K562 (cell line): ENCODE data around the gene NUP188. TPM values are rescaled to one million over a fixed set of nuclear protein-coding genes. Genes with fewer than 3 reads are reported as not detected.

ENCODE experiments used
- CTCF ChIP-seq, 3 experiments: IDR thresholded peaks in 2 of 3; conservative IDR thresholded peaks in 1 of 3; 2 replicates each; pipeline ENCODE4 v1.5.1; 2011 to 2012; ENCODE audit warnings: low read length in 3 of 3, mild to moderate bottlenecking in 3 of 3, control low read depth in 2 of 3, improper control_type of control experiment in 1 of 3, inconsistent platforms in 1 of 3, low read depth in 1 of 3, mixed read lengths in 1 of 3, moderate library complexity in 1 of 3; ENCODE audit not compliant: insufficient read depth in 2 of 3
- HNRNPH1 ChIP-seq: fragments of 200-400 bp; formaldehyde crosslinking; optimal IDR thresholded peaks from 2 replicates; pipeline ENCODE3; 2017; ENCODE audit warnings: low read depth, mild to moderate bottlenecking, low read length, moderate library complexity
- HNRNPL ChIP-seq: fragments of 200-400 bp; formaldehyde crosslinking; IDR thresholded peaks from 2 replicates; pipeline ENCODE4 v1.6.1; 2017; ENCODE audit warnings: low read depth, mild to moderate bottlenecking, low read length
- HSF4 ChIP-seq: fragments of 250-450 bp; sonication (Bioruptor Pico); IDR thresholded peaks from 2 replicates; pipeline ENCODE4 v2.1.2; 2022; ENCODE audit warnings: mild to moderate bottlenecking, moderate library complexity, borderline replicate concordance
- KAT8 ChIP-seq: fragments of 450-650 bp; IDR thresholded peaks from 2 replicates; pipeline ENCODE4 v1.6.1; 2016; ENCODE audit warnings: low read depth, mild to moderate bottlenecking
- KLF6 ChIP-seq: fragments of 250-450 bp; sonication (Bioruptor Pico); IDR thresholded peaks from 2 replicates; pipeline ENCODE4 v1.4.0; 2020; ENCODE audit warnings: mild to moderate bottlenecking, moderate library complexity, borderline replicate concordance
- MEF2D ChIP-seq: conservative IDR thresholded peaks from 2 replicates; pipeline ENCODE4 v1.6.1; 2016; ENCODE audit warnings: low read depth, missing genetic modification characterization, missing compliant biosample characterization
- MTA1 ChIP-seq: fragments of 450-650 bp; IDR thresholded peaks from 2 replicates; pipeline ENCODE4 v1.6.1; 2017; ENCODE audit warnings: borderline replicate concordance
- NCOA1 ChIP-seq: fragments of 450-650 bp; IDR thresholded peaks from 2 replicates; pipeline ENCODE4 v1.6.1; 2016; ENCODE audit warnings: low read depth
- NFIC ChIP-seq: fragments of 450-650 bp; IDR thresholded peaks from 2 replicates; pipeline ENCODE4 v1.6.1; 2017; ENCODE audit warnings: mild to moderate bottlenecking, inconsistent platforms
- POLR2H ChIP-seq: IDR thresholded peaks from 2 replicates; pipeline ENCODE4 v1.6.1; 2016; ENCODE audit warnings: missing genetic modification characterization, low read depth, mild to moderate bottlenecking, control low read depth, missing compliant biosample characterization, moderate library complexity
- RFX1 ChIP-seq: fragments of 450-650 bp; IDR thresholded peaks from 2 replicates; pipeline ENCODE4 v1.6.1; 2016; ENCODE audit warnings: mild to moderate bottlenecking, moderate library complexity
- SMAD3 ChIP-seq: fragments of 450-650 bp; formaldehyde crosslinking; conservative IDR thresholded peaks from 2 replicates; pipeline ENCODE4 v1.4.0; 2020; ENCODE audit warnings: mild to moderate bottlenecking
- SPI1 ChIP-seq: IDR thresholded peaks from 2 replicates; pipeline ENCODE4 v1.6.1; 2011; ENCODE audit warnings: low read depth, low read length, control low read depth, borderline replicate concordance
- ZFPM2 ChIP-seq: fragments of 250-450 bp; sonication (Bioruptor Pico); IDR thresholded peaks from 2 replicates; pipeline ENCODE4 v1.5.1; 2022; ENCODE audit warnings: mild to moderate bottlenecking
- ZNF316 ChIP-seq: fragments of 450-650 bp; IDR thresholded peaks from 2 replicates; pipeline ENCODE4 v1.6.1; 2016
- ZNF449 ChIP-seq: fragments of 250-450 bp; sonication (Bioruptor Pico); IDR thresholded peaks from 2 replicates; pipeline ENCODE4 v1.8.0; 2022; ENCODE audit warnings: moderate library complexity, mild to moderate bottlenecking, inconsistent platforms
- ZNF589 ChIP-seq: fragments of 200-800 bp; sonication (Bioruptor generic); IDR thresholded peaks from 2 replicates; pipeline ENCODE4 v1.6.1; 2016; ENCODE audit warnings: low read depth, missing genetic modification characterization, missing compliant biosample characterization
- ZZZ3 ChIP-seq: fragments of 450-650 bp; IDR thresholded peaks from 2 replicates; pipeline ENCODE4 v1.6.1; 2016; ENCODE audit warnings: antibody characterized with exemption, mild to moderate bottlenecking, moderate library complexity
- polyA plus RNA-seq, 8 experiments: library from polyadenylated mRNA; depleted of rRNA in 4 of 8; stranded (reverse) in 5 of 8; unstranded in 3 of 8; fragments of >200 nt; fragmentation: Nextera tagmentation in 2 of 8; fragmentation: Illumina TruSeq in 1 of 8; extraction: Ambion mirVana in 2 of 8; extraction: Trizol in 1 of 8; gene quantifications; 2 replicates each; pipeline versions ENCODE4 v1.2.1 to v1.2.3, GENCODE V29; 2011 to 2014; ENCODE audit warnings: inconsistent platforms in 1 of 8, missing spikeins in 1 of 8
- total RNA-seq, 7 experiments: library from RNA; depleted of rRNA in 6 of 7; stranded (reverse); fragments of >200 nt in 6 of 7; fragmentation: Illumina TruSeq in 2 of 7; extraction: Trizol in 2 of 7; gene quantifications; 2 replicates each; pipeline versions ENCODE4 v1.2.1 to v1.2.3, GENCODE V29; 2011 to 2021; ENCODE audit warnings: low replicate concordance in 1 of 7
- TF ChIP-seq, protein P1 (sequence below): fragments of 250-450 bp; sonication (Bioruptor Pico); IDR thresholded peaks from 2 replicates; pipeline ENCODE4 v1.4.0; 2020; ENCODE audit warnings: mild to moderate bottlenecking, moderate library complexity
- TF ChIP-seq, protein P2 (sequence below), 2 experiments: fragments of 150-350 bp in 1 of 2; IDR thresholded peaks; 2 replicates each; pipeline ENCODE4 v1.6.1; 2012 to 2016; ENCODE audit warnings: low read depth in 2 of 2, low read length in 2 of 2, mild to moderate bottlenecking in 1 of 2, moderate library complexity in 1 of 2

Gene NUP188
- total and polyA plus RNA-seq, 9 of the 15 experiments (the other 6 are each of a cell fraction or from before 2014, with no cell fraction given): 11.7 to 135 (median 70.6) TPM

DNA sequence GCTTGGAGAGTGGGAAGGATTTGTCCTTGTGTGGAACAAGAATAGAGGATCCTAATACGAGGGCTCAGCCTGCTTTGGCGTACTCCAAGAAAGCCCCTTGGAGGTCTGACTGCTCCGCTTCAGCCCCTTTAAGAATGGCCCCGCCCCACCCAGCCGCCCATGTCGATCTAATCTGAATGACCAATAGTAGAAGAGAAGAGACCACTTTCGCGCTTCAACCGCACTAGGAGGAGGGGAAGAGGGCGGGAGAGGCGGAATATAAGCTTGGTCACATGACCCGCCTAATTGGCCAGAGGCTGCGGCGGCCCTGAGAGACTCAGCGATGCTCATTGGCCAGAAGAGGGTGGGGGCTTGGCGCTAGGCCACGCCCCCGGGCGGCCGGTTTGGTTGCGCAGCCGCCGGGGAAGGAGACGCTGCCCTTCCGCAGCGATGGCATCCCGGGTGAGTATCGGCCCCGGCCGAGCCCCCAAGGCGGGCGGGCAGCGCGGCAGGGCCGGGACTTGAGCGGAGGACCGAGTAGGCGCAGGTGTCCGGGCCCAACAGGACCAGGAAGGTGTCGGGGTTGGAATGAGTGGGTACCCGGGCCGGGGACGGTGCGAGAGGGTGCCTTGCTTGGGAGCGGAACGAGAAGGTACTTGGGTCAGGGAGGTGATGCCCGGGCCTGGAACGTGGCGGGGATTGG, 88.9 kb downstream of the NUP188 start, which contains the start of gene MIGA2 (continued):
- no peak for TF ChIP-seq ZZZ3
- TF ChIP-seq, protein P1, sequence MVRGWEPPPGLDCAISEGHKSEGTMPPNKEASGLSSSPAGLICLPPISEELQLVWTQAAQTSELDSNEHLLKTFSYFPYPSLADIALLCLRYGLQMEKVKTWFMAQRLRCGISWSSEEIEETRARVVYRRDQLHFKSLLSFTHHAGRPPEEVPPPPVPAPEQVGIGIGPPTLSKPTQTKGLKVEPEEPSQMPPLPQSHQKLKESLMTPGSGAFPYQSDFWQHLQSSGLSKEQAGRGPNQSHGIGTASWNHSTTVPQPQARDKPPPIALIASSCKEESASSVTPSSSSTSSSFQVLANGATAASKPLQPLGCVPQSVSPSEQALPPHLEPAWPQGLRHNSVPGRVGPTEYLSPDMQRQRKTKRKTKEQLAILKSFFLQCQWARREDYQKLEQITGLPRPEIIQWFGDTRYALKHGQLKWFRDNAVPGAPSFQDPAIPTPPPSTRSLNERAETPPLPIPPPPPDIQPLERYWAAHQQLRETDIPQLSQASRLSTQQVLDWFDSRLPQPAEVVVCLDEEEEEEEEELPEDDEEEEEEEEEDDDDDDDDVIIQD: no peak
- no peak for TF ChIP-seq MTA1
- no peak for TF ChIP-seq ZFPM2
- TF ChIP-seq HSF4 (CRISPR knock-in tag): no peak
- TF ChIP-seq NCOA1: no peak
- no peak for TF ChIP-seq ZNF589 (CRISPR knock-in tag)
- no peak for TF ChIP-seq HNRNPH1
- TF ChIP-seq KLF6: no peak
- no peak for TF ChIP-seq POLR2H
- no peak for TF ChIP-seq MEF2D
- no peak for TF ChIP-seq SMAD3 (CRISPR knock-in tag)
- TF ChIP-seq CTCF (IDR thresholded peaks at IDR 0.05 in 2 of 3, conservative IDR thresholded peaks at IDR 0.05 in 1 of 3; ENCODE audit: insufficient read depth in 2 of 3, low read depth in 1 of 3, low read length in 3 of 3): no peak
- peak; percentile 27; the same call in 1 of the 2 replicates for TF ChIP-seq NFIC
- no peak for TF ChIP-seq RFX1
- TF ChIP-seq HNRNPL: no peak
- no peak for TF ChIP-seq ZNF449 (CRISPR knock-in tag)
- no peak for TF ChIP-seq ZNF316
- TF ChIP-seq, protein P2, sequence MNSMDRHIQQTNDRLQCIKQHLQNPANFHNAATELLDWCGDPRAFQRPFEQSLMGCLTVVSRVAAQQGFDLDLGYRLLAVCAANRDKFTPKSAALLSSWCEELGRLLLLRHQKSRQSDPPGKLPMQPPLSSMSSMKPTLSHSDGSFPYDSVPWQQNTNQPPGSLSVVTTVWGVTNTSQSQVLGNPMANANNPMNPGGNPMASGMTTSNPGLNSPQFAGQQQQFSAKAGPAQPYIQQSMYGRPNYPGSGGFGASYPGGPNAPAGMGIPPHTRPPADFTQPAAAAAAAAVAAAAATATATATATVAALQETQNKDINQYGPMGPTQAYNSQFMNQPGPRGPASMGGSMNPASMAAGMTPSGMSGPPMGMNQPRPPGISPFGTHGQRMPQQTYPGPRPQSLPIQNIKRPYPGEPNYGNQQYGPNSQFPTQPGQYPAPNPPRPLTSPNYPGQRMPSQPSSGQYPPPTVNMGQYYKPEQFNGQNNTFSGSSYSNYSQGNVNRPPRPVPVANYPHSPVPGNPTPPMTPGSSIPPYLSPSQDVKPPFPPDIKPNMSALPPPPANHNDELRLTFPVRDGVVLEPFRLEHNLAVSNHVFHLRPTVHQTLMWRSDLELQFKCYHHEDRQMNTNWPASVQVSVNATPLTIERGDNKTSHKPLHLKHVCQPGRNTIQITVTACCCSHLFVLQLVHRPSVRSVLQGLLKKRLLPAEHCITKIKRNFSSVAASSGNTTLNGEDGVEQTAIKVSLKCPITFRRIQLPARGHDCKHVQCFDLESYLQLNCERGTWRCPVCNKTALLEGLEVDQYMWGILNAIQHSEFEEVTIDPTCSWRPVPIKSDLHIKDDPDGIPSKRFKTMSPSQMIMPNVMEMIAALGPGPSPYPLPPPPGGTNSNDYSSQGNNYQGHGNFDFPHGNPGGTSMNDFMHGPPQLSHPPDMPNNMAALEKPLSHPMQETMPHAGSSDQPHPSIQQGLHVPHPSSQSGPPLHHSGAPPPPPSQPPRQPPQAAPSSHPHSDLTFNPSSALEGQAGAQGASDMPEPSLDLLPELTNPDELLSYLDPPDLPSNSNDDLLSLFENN (IDR thresholded peaks at IDR 0.05; ENCODE audit: low read depth in 2 of 2, low read length in 2 of 2): no peak
- TF ChIP-seq SPI1: peak; percentile 33; the same call in 1 of the 2 replicates
- TF ChIP-seq KAT8: no peak
